D721Med (cell line): Measurements from ENCODE around the gene ACTA2.

Source experiments
- DNase-seq: peaks from one replicate; pipeline ENCODE4 v3.0.0; 2011; ENCODE audit warnings: low spot score; ENCODE audit not compliant: insufficient read length
- FAIRE-seq: peaks from 2 replicates; lab custom pipeline; 2011; peaks lifted over from hg19 to GRCh38; lab: Jason Lieb, UNC
- TF ChIP-seq, protein P1 (sequence below): IDR thresholded peaks from 2 replicates; pipeline ENCODE4 v1.5.1; 2012; ENCODE audit warnings: mild to moderate bottlenecking, control low read depth; ENCODE audit not compliant: insufficient read depth; ENCODE audit errors: missing control alignments

The ACTA2 gene

GRCh38 chr10:88964360-88964759, 11.8 kb upstream of the ACTA2 start:
- DNase-seq (no peak), FAIRE-seq (no peak)
- TF ChIP-seq, protein P1, sequence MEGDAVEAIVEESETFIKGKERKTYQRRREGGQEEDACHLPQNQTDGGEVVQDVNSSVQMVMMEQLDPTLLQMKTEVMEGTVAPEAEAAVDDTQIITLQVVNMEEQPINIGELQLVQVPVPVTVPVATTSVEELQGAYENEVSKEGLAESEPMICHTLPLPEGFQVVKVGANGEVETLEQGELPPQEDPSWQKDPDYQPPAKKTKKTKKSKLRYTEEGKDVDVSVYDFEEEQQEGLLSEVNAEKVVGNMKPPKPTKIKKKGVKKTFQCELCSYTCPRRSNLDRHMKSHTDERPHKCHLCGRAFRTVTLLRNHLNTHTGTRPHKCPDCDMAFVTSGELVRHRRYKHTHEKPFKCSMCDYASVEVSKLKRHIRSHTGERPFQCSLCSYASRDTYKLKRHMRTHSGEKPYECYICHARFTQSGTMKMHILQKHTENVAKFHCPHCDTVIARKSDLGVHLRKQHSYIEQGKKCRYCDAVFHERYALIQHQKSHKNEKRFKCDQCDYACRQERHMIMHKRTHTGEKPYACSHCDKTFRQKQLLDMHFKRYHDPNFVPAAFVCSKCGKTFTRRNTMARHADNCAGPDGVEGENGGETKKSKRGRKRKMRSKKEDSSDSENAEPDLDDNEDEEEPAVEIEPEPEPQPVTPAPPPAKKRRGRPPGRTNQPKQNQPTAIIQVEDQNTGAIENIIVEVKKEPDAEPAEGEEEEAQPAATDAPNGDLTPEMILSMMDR: no peak

- DNase-seq: no peak
- FAIRE-seq: no peak
- TF ChIP-seq, protein P1: no peak
Observed at GRCh38 chr10:88963318-88963717, 10.7 kb upstream of the ACTA2 start.

- TF ChIP-seq, protein P1: no peak
- FAIRE-seq: no peak
Observed at GRCh38 chr10:88962336-88962735, 9.8 kb upstream of the ACTA2 start.

DNA sequence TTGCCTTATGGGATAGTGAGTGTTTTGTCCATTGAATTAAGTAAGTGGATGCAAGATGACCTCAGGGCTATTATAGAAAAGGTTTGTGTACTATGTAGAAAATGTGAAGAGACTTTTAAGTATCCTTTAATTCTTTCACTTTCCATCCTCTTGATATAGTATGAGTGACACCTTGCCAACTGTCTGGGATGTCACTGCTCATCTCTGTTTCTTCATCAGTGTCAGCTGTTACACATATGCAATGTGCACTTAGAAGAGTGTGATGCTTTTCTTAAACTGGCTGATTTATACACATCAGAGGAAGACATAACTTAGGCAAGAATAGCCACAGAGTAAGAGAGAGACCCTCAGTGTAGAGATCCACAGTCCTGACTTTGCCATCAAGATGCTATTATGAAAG, 8.7 kb upstream of the ACTA2 start:
- FAIRE-seq: no peak
- TF ChIP-seq, protein P1: no peak

More at GRCh38 chr10:88962336-88962735, 9.8 kb upstream of the ACTA2 start:
- DNase-seq: no peak

DNA sequence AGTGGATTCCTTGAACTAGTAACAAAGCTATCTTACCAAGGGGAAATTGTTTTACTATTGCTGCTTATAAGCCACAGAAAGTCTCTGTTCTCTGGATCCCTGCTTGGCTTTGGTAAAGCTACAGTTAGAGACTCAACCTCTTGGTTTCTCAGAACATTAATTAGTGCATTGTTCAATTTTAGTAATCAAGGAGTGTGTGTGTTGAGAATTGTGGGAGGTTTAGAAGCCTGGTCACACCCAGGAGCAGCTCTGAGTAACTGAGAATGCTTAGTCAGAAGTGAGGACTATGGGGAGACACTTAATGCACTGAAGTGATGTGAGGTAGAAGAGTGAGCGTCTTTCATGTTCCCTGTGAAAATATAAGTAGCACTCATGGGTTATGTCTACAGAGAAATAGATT, 8.2 kb upstream of the ACTA2 start:
- no peak for FAIRE-seq
- TF ChIP-seq, protein P1: no peak
- no peak for DNase-seq

More for the DNA sequence above, 8.7 kb upstream of the ACTA2 start:
- no peak for DNase-seq

DNA sequence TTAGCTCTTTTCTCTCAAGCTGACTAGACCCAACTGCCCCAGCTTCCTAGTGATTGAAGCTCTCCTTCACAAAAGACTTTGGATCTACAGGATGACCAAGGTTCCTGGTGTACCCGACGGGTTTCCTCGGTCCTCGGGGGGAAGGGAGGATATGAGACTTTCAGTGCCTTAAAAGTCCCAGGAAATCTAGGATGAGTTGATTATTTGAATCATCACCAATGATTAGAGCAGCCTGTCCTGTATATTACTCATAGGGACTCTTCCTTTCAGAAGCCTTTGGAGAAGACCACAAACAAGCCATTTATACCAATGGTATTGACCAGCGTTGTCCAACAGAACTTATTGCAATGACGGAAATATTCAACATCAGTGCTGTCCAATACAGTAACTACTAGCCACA, 6.1 kb upstream of the ACTA2 start:
- no peak for FAIRE-seq
- no peak for DNase-seq
- TF ChIP-seq, protein P1: no peak

DNA sequence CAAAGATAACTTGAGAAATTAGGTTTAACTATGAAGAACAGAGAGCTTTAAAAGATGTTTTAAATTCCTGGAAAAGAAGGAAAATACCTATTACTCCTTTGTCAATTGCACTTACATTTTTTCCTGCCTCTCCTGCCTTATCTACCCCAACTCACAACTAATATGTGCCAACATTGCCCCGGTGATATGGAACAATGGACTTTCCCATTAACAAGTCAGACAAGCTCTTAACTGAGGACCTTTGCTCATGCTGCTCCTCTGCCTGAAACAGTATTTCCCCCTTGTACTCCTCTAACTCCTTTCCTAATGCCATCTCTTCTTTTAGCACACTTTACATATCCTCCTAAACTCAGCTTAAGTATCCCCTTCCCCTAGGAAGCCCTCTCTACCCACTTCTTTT, 4.8 kb upstream of the ACTA2 start:
- TF ChIP-seq, protein P1: no peak
- FAIRE-seq: no peak
- DNase-seq: no peak
